H1 (cell line): ENCODE data around the gene KRTAP10-8. TPM values are rescaled to one million over a fixed set of nuclear protein-coding genes. Genes with fewer than 3 reads are reported as not detected.

Experiments
- CTCF ChIA-PET: fragments of 300-600 bp; sonication (Branson Sonifier 250); formaldehyde crosslinking; loops from one replicate; lab custom pipeline; 2021; ENCODE audit not compliant: partially characterized antibody; lab: Charles Lee
- POLR2A ChIA-PET: fragments of 300-600 bp; sonication (Branson Sonifier 250); formaldehyde crosslinking; loops from one replicate; lab custom pipeline; 2021; ENCODE audit warnings: inconsistent platforms; ENCODE audit not compliant: partially characterized antibody; lab: Charles Lee
- DNase-seq, 2 experiments: peaks; one replicate each; pipeline versions ENCODE4 v3.0.0 to v3.0.0-alpha.2; 2010 to 2022; ENCODE audit warnings: low spot score in 2 of 2, low read depth in 1 of 2, mixed read lengths in 1 of 2
- FAIRE-seq: peaks from 2 replicates; lab custom pipeline; 2011; peaks lifted over from hg19 to GRCh38; lab: Jason Lieb, UNC
- H2AFZ ChIP-seq: 2 replicates; pipeline ENCODE4 v1.8.1; 2012; ENCODE audit warnings: low read length, inconsistent platforms
- H2AK5ac ChIP-seq: 2 replicates; pipeline ENCODE4 v1.6.1; 2013; ENCODE audit warnings: low read depth, low read length
- H2BK120ac ChIP-seq: replicated peaks from 2 replicates; pipeline ENCODE3; 2013; ENCODE audit warnings: low read depth, low read length, inconsistent platforms
- H2BK12ac ChIP-seq: 2 replicates; pipeline ENCODE4 v1.6.1; 2013; ENCODE audit warnings: low read depth, low read length
- H2BK15ac ChIP-seq: 2 replicates; pipeline ENCODE4 v1.6.1; 2013; ENCODE audit warnings: low read length
- H2BK20ac ChIP-seq: 2 replicates; pipeline ENCODE4 v1.6.1; 2013; ENCODE audit warnings: low read length
- H2BK5ac ChIP-seq: 2 replicates; pipeline ENCODE4 v1.6.1; 2013; ENCODE audit warnings: low read depth, low read length
- H3K14ac ChIP-seq: 2 replicates; pipeline ENCODE4 v1.6.1; 2013; ENCODE audit warnings: inconsistent platforms; ENCODE audit not compliant: insufficient read length
- H3K18ac ChIP-seq: 2 replicates; pipeline ENCODE4 v1.6.1; 2013; ENCODE audit warnings: low read length; ENCODE audit errors: extremely low read depth
- H3K23ac ChIP-seq: 2 replicates; pipeline ENCODE4 v1.6.1; 2013; ENCODE audit warnings: inconsistent platforms; ENCODE audit not compliant: insufficient read length
- H3K23me2 ChIP-seq: 2 replicates; pipeline ENCODE4 v1.6.1; 2013; ENCODE audit warnings: low read depth, low read length
- H3K27ac ChIP-seq: 2 replicates; pipeline ENCODE4 v1.6.1; 2011; ENCODE audit warnings: low read depth, low read length, inconsistent platforms
- H3K27me3 ChIP-seq, 4 experiments: replicated peaks in 1 of 4; 1 replicate in 1 of 4; 2 replicates in 3 of 4; pipeline versions ENCODE4 v1.6.1 to v1.8.1; 2011 to 2013; ENCODE audit warnings: low read length in 3 of 4, mild to moderate bottlenecking in 3 of 4, inconsistent platforms in 2 of 4, mixed read lengths in 2 of 4, moderate library complexity in 1 of 4; ENCODE audit not compliant: control insufficient read depth in 3 of 4, insufficient read depth in 3 of 4; ENCODE audit errors: extremely low read depth in 1 of 4
- H3K36me3 ChIP-seq, 4 experiments: 2 replicates each; pipeline versions ENCODE4 v1.6.1 to v1.8.1; 2011 to 2013; ENCODE audit warnings: mild to moderate bottlenecking in 4 of 4, low read length in 3 of 4, moderate library complexity in 2 of 4, control low read depth in 1 of 4, inconsistent platforms in 1 of 4; ENCODE audit not compliant: insufficient read depth in 4 of 4, control insufficient read depth in 2 of 4
- H3K4ac ChIP-seq: replicated peaks from 2 replicates; pipeline ENCODE3; 2013; ENCODE audit warnings: low read length, low read depth, mixed read lengths, inconsistent platforms; ENCODE audit not compliant: insufficient read length
- H3K4me1 ChIP-seq, 4 experiments: replicated peaks in 1 of 4; 1 replicate in 1 of 4; 2 replicates in 3 of 4; pipeline versions ENCODE4 v1.6.1 to v1.8.1; 2011 to 2013; ENCODE audit warnings: low read length in 3 of 4, inconsistent platforms in 2 of 4, mixed read lengths in 1 of 4; ENCODE audit not compliant: insufficient read depth in 4 of 4, control insufficient read depth in 3 of 4
- H3K4me2 ChIP-seq, 2 experiments: 2 replicates each; pipeline versions ENCODE4 v1.6.1 to v1.8.1; 2011 to 2013; ENCODE audit warnings: low read depth in 2 of 2, low read length in 2 of 2, control low read depth in 1 of 2, inconsistent platforms in 1 of 2, mild to moderate bottlenecking in 1 of 2; ENCODE audit not compliant: insufficient read depth in 1 of 2
- H3K4me3 ChIP-seq, 4 experiments: fragments of 200-600, 300-600 bp in 1 of 4; sonication (generic), shearing (Covaris generic), sonication (Bioruptor Twin) in 1 of 4; 2 replicates each; pipeline versions ENCODE4 v1.5.1 to v1.8.1; 2011 to 2016; ENCODE audit warnings: low read length in 4 of 4, low read depth in 3 of 4, control low read depth in 2 of 4, inconsistent platforms in 2 of 4, mild to moderate bottlenecking in 2 of 4, mixed read lengths in 1 of 4, moderate library complexity in 1 of 4; ENCODE audit not compliant: insufficient read depth in 2 of 4; ENCODE audit errors: extremely low read depth in 1 of 4
- H3K56ac ChIP-seq: replicated peaks from 2 replicates; pipeline ENCODE3; 2013; ENCODE audit warnings: low read depth, mild to moderate bottlenecking, mixed read lengths, low read length, inconsistent platforms; ENCODE audit not compliant: insufficient read length
- H3K79me1 ChIP-seq: 2 replicates; pipeline ENCODE4 v1.6.1; 2013; ENCODE audit warnings: low read depth, low read length, control low read depth
- H3K79me2 ChIP-seq, 2 experiments: 2 replicates each; pipeline versions ENCODE4 v1.6.1 to v1.8.1; 2012 to 2013; ENCODE audit warnings: low read length in 2 of 2, mild to moderate bottlenecking in 2 of 2, inconsistent platforms in 1 of 2; ENCODE audit not compliant: insufficient read depth in 2 of 2, control insufficient read depth in 1 of 2
- H3K9ac ChIP-seq, 4 experiments: replicated peaks in 1 of 4; 1 replicate in 1 of 4; 2 replicates in 3 of 4; pipeline versions ENCODE4 v1.6.1 to v1.8.1; 2011 to 2013; ENCODE audit warnings: low read depth in 3 of 4, low read length in 3 of 4, control low read depth in 2 of 4, mild to moderate bottlenecking in 2 of 4, moderate library complexity in 2 of 4, inconsistent platforms in 1 of 4; ENCODE audit errors: extremely low read depth in 1 of 4
- H3K9me3 ChIP-seq, 2 experiments: 2 replicates each; pipeline versions ENCODE4 v1.6.1 to v1.8.1; 2012 to 2013; ENCODE audit warnings: mild to moderate bottlenecking in 2 of 2, moderate library complexity in 2 of 2, control low read depth in 1 of 2, inconsistent platforms in 1 of 2, low read depth in 1 of 2, low read length in 1 of 2, mixed read lengths in 1 of 2; ENCODE audit not compliant: insufficient read depth in 2 of 2
- H4K20me1 ChIP-seq, 2 experiments: replicated peaks in 1 of 2; 2 replicates each; pipeline versions ENCODE3 to v1.8.1; 2011 to 2013; ENCODE audit warnings: inconsistent platforms in 2 of 2, low read length in 2 of 2, mild to moderate bottlenecking in 1 of 2; ENCODE audit not compliant: insufficient read depth in 2 of 2, control insufficient read depth in 1 of 2
- H4K5ac ChIP-seq: 2 replicates; pipeline ENCODE4 v1.6.1; 2013; ENCODE audit warnings: low read length, low read depth, mixed read lengths, inconsistent platforms; ENCODE audit not compliant: insufficient read length
- H4K8ac ChIP-seq: 2 replicates; pipeline ENCODE4 v1.8.0; 2013; ENCODE audit warnings: mild to moderate bottlenecking, moderate library complexity, low read length, inconsistent platforms; ENCODE audit not compliant: insufficient read depth; ENCODE audit errors: extremely low read depth
- H4K91ac ChIP-seq: replicated peaks from 2 replicates; pipeline ENCODE3; 2013; ENCODE audit warnings: low read length, mixed read lengths, inconsistent platforms; ENCODE audit not compliant: insufficient read length
- CTBP2 ChIP-seq: IDR thresholded peaks from 2 replicates; pipeline ENCODE4 v1.7.0; 2011; ENCODE audit warnings: borderline replicate concordance, mild to moderate bottlenecking, moderate library complexity, mixed read lengths, low read length; ENCODE audit not compliant: insufficient read depth, insufficient read length
- EGR1 ChIP-seq: IDR thresholded peaks from 2 replicates; pipeline ENCODE4 v1.6.1; 2011; ENCODE audit warnings: low read depth, low read length, borderline replicate concordance
- POLR2A ChIP-seq, 2 experiments: IDR thresholded peaks; 1 replicate in 1 of 2; 2 replicates in 1 of 2; pipeline ENCODE4 v1.6.1; 2011; ENCODE audit warnings: low read depth in 2 of 2, low read length in 2 of 2, mild to moderate bottlenecking in 2 of 2; ENCODE audit errors: control extremely low read depth in 1 of 2
- TCF12 ChIP-seq: IDR thresholded peaks from 2 replicates; pipeline ENCODE4 v1.6.1; 2011; ENCODE audit warnings: low read depth, mild to moderate bottlenecking, low read length
- WGBS, 2 experiments: shearing (Covaris generic) in 1 of 2; methylation state at CpG; one replicate each; pipeline versions ENCODE4 v1.1.6 to v1.1.7; 2013 to 2015; ENCODE audit warnings: low lambda C conversion rate in 2 of 2, mixed read lengths in 2 of 2, inconsistent platforms in 1 of 2, low coverage in 1 of 2, missing lambda C conversion rate in 1 of 2; ENCODE audit not compliant: insufficient replicate concordance in 2 of 2, insufficient coverage in 1 of 2, insufficient read length in 1 of 2; ENCODE audit errors: extremely low coverage in 1 of 2, missing lambda C conversion rate in 1 of 2; 5-methylcytosine and 5-hydroxymethylcytosine counted together
- polyA plus RNA-seq, 7 experiments: library from polyadenylated mRNA; depleted of rRNA in 3 of 7; stranded (reverse) in 5 of 7; unstranded in 2 of 7; fragments of >200 nt in 5 of 7; fragments of 200-250 nt in 2 of 7; gene quantifications; 1 replicate in 5 of 7; 2 replicates in 1 of 7; 4 replicates in 1 of 7; pipeline versions ENCODE4 v1.2.1 to v1.2.3, GENCODE V29; 2011 to 2013; ENCODE audit warnings: missing spikeins in 2 of 7, mixed read lengths in 2 of 7
- total RNA-seq: library from RNA; stranded (reverse); fragmentation: NEBNext Ultra II Directional; extraction: Animal tissue kit (Norgen Biotek cat#: 25700); gene quantifications from 2 replicates; pipeline ENCODE4 v1.2.1, GENCODE V29; 2021

Gene KRTAP10-8
- total and polyA plus RNA-seq, 2 of the 8 experiments (the other 6 are each of a cell fraction or from before 2014, with no cell fraction given): not detected

- H3K79me1 ChIP-seq: no peaks in the 10 kb centered on the region
- ChIA-PET POLR2A (interaction anchor here (0.8 kb wide), 1 partner anchor 79 kb away, joined by 3 read pairs; no protein-coding TSS in a partner anchor), CTCF (interaction anchor here (0.8 to 1.4 kb wide), 4 partner anchors 15 to 197 kb away, joined by 3 to 5 read pairs (median 4); partner anchors contain the start of gene KRTAP10-5)
- H2AFZ ChIP-seq: no peak overlapping the region
- H4K5ac ChIP-seq: no peak overlapping the region
- DNase-seq (peak in 1 of 2 experiments; percentile 39), FAIRE-seq (no peak)
- H3K23me2 ChIP-seq: 0 out of 2 replicates have a peak, but pooled peaks cover 4% of the 10 kb centered on the region
- peak overlapping the region; percentile 52 for H4K91ac ChIP-seq
- WGBS, 2 experiments: 94% methylated on average over 9 of the region's 9 CpGs; no CpG with 5 or more reads in 1 of the 2 experiments
- no peak overlapping the region for H4K8ac ChIP-seq
- H3K14ac ChIP-seq: no peak overlapping the region
- H3K4me3 ChIP-seq: no peak overlapping the region
- H3K23ac ChIP-seq: no peak overlapping the region
- H2BK5ac ChIP-seq: peak overlapping the region; percentile 72
- H2BK120ac ChIP-seq: peak overlapping the region; percentile 96
- H3K36me3 ChIP-seq: no peaks in the 10 kb centered on the region
- no peaks in the 10 kb centered on the region for H3K79me2 ChIP-seq
- no peak overlapping the region for H3K56ac ChIP-seq
- H3K27ac ChIP-seq: no peak overlapping the region
- H2BK15ac ChIP-seq: peak overlapping the region; percentile 83
- H3K4me2 ChIP-seq: no peak overlapping the region
- TF ChIP-seq EGR1 (no peak), CTBP2 (no peak), TCF12 (no peak), POLR2A (IDR thresholded peaks at IDR 0.05; ENCODE audit: control extremely low read depth in 1 of 2, low read depth in 2 of 2, low read length in 2 of 2) (no peak)
- peak overlapping the region; percentile 25; the same call in 1 of the 2 replicates for H2AK5ac ChIP-seq
- peak overlapping the region; percentile 17; the same call in 1 of the 2 replicates for H3K18ac ChIP-seq
- H3K27me3 ChIP-seq: no peaks in the 10 kb centered on the region
- H3K4ac ChIP-seq: peak overlapping the region; percentile 12
- H3K9ac ChIP-seq: no peak overlapping the region; a peak in 1 of 7 replicates
- peaks cover 2 to 20% (median 10%) of the 10 kb centered on the region in 4 experiments for H3K4me1 ChIP-seq
- H3K9me3 ChIP-seq: no peaks in the 10 kb centered on the region
- H2BK12ac ChIP-seq: peak overlapping the region; percentile 96
- no peaks in the 10 kb centered on the region for H4K20me1 ChIP-seq
- H2BK20ac ChIP-seq: peak overlapping the region; percentile 96
Measured at GRCh38 chr21:44596068-44596725, 15.7 kb upstream of the KRTAP10-8 start.
